SU-DHL-6 (cell line): ENCODE results near the gene CEACAM18.

ENCODE experiments used
- H2AFZ ChIP-seq: fragments of 200-600 bp; sonication (generic); 2 replicates; pipeline ENCODE4 v1.6.1; 2014; ENCODE audit warnings: low read depth, mild to moderate bottlenecking, moderate library complexity, mixed read lengths, antibody characterized with exemption, low read length; ENCODE audit not compliant: severe bottlenecking
- H3F3A ChIP-seq: fragments of 200-600 bp; shearing (Covaris generic); 2 replicates; pipeline ENCODE4 v1.6.0; 2016; ENCODE audit warnings: antibody characterized with exemption, mild to moderate bottlenecking; ENCODE audit not compliant: insufficient read depth
- H3K27ac ChIP-seq: fragments of 200-600 bp; sonication (generic); 2 replicates; pipeline ENCODE4 v1.5.1; 2016; ENCODE audit warnings: low read depth, mild to moderate bottlenecking, low read length, moderate library complexity, mixed read lengths
- H3K27me3 ChIP-seq: fragments of 200-600 bp; sonication (generic), shearing (Covaris generic); 2 replicates; pipeline ENCODE4 v1.6.0; 2014; ENCODE audit warnings: mild to moderate bottlenecking, low read length
- H3K36me3 ChIP-seq: fragments of 200-600 bp; sonication (generic); 2 replicates; pipeline ENCODE4 v1.6.1; 2014; ENCODE audit warnings: mild to moderate bottlenecking, low read length, mixed read lengths
- H3K4me2 ChIP-seq: fragments of 300-600, 200-600 bp; shearing (Covaris generic), sonication (generic); 2 replicates; pipeline ENCODE4 v1.6.0; 2014; ENCODE audit warnings: low read length, low read depth, mild to moderate bottlenecking; ENCODE audit not compliant: poor library complexity, severe bottlenecking
- H3K4me3 ChIP-seq: fragments of 200-600 bp; sonication (generic); 2 replicates; pipeline ENCODE4 v1.5.1; 2014; ENCODE audit warnings: antibody characterized with exemption, low read length, mild to moderate bottlenecking, mixed read lengths; ENCODE audit not compliant: insufficient read depth, poor library complexity, severe bottlenecking
- H3K79me2 ChIP-seq: fragments of 200-600 bp; sonication (generic); 2 replicates; pipeline ENCODE4 v1.6.1; 2014; ENCODE audit warnings: mild to moderate bottlenecking, low read length, moderate library complexity; ENCODE audit not compliant: insufficient read depth
- H3K9ac ChIP-seq: fragments of 200-600 bp; sonication (generic); 2 replicates; pipeline ENCODE4 v1.7.0; 2014; ENCODE audit warnings: mild to moderate bottlenecking, low read length
- H3K9me2 ChIP-seq: fragments of 200-600 bp; sonication (generic); replicated peaks from 2 replicates; pipeline ENCODE4 v1.6.1; 2014; ENCODE audit warnings: low read length; ENCODE audit not compliant: insufficient read depth
- H3K9me3 ChIP-seq: fragments of 200-600 bp; sonication (generic); 2 replicates; pipeline ENCODE4 v1.6.1; 2014; ENCODE audit warnings: low read length, mixed read lengths; ENCODE audit not compliant: insufficient read depth
- H4K20me1 ChIP-seq: fragments of 200-600 bp; sonication (generic); 2 replicates; pipeline ENCODE4 v1.6.1; 2014; ENCODE audit warnings: low read depth, mild to moderate bottlenecking, antibody characterized with exemption, low read length, moderate library complexity, mixed read lengths
- CTCF ChIP-seq: fragments of 200-600 bp; sonication (generic); IDR thresholded peaks from one replicate; pipeline ENCODE4 v1.5.1; 2017; ENCODE audit warnings: antibody characterized with exemption, mild to moderate bottlenecking, low read length, moderate library complexity; ENCODE audit not compliant: insufficient read depth, poor library complexity, severe bottlenecking
- EZH2phosphoT487 ChIP-seq: fragments of 200-600 bp; sonication (generic), shearing (Covaris generic); conservative IDR thresholded peaks from 2 replicates; pipeline ENCODE4 v1.6.1; 2018; ENCODE audit warnings: mild to moderate bottlenecking, antibody characterized with exemption, low read length, moderate library complexity, mixed read lengths

The CEACAM18 gene

DNA sequence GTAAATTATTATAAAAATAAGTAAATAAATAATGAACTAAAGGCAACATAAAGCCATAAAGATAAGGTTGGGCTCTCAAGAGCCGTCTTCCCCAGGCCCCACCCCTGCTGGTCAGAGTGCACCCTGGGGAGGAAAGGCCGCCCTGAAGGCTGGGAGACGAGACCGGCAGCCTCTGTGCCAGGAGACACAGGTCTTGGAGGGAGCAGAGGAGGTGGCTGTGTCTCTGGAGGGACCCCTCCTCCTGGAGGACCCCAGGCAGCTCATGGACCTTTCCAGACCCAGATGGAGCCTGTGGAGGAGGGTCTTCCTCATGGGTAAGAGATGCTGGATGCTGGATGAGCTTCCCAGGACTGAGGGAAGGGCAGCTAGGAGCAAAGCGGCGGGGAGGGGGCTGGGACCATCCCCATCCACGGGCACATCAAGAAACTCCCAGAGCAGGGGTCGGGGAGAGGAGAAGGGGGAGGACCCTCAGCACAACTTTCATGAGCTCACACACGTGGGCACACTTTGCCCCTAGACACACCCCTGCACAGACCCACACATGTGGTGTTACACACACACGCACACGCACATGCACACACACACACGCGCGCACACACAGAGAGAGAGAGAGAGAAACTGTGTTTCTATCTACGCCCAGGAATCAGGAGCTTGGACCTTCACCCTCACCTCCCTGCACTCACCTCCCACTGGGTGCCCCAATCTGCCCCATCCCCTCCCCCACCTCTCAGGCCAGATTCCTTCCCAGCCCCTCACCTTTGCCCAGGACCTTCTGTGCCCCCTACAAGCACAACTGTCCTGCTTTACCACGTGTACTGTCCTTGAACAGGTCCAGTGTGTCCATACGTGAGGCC, at the start of gene CEACAM18:
Gene CEACAM18 (plus strand): TSS at position 159 of the 854 bp plus-strand sequence.
- Histone ChIP-seq H3K79me2 (no peaks in the 10 kb centered on the region), H3K9me3 (no peaks in the 10 kb centered on the region), H3K27ac (no peak within 1 kb of the TSS), H3K4me2 (no peak within 1 kb of the TSS), H3K27me3 (no peaks in the 10 kb centered on the region), H3F3A (no peaks in the 10 kb centered on the region), H3K9ac (no peak within 1 kb of the TSS), H4K20me1 (no peaks in the 10 kb centered on the region), H2AFZ (no peak within 1 kb of the TSS), H3K4me3 (no peak within 1 kb of the TSS), H3K9me2 (no peaks in the 10 kb centered on the region), H3K36me3 (no peaks in the 10 kb centered on the region)
- TF ChIP-seq EZH2phosphoT487 = no peak
- TF ChIP-seq CTCF = no peak

DNA sequence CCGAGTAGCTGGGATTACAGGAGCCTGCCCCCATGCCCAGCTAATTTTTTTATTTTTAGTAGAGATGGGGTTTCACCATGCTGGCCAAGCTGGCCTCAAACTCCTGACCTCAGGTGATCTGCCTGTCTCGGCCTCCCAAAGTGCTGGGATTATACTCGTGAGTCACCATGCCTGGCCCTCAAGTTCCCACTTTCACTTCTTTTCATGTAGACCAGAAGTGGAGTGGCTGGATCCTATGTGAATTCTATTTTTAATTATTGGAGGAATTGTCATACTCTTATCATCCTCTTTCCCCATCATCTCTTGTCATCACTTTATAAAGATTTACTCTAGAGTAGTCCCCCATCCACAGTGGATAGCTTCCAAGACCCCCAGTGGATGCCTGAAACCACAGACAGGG, 48.1 kb upstream of the CEACAM18 start:
- Histone ChIP-seq H4K20me1 (no peaks in the 10 kb centered on the region), H3K27me3 (no peaks in the 10 kb centered on the region), H2AFZ (no peak overlapping the region), H3K9ac (no peak overlapping the region), H3K9me2 (no peaks in the 10 kb centered on the region), H3K79me2 (no peaks in the 10 kb centered on the region), H3K27ac (no peak overlapping the region), H3K4me3 (no peak overlapping the region), H3K9me3 (no peaks in the 10 kb centered on the region), H3K36me3 (no peaks in the 10 kb centered on the region), H3F3A (no peaks in the 10 kb centered on the region), H3K4me2 (no peak overlapping the region)
- no peak for TF ChIP-seq CTCF

GRCh38 chr19:51431124-51431523, 47.2 kb upstream of the CEACAM18 start:
- Histone ChIP-seq H4K20me1 (no peaks in the 10 kb centered on the region), H3K9me2 (no peaks in the 10 kb centered on the region), H3K4me3 (no peak overlapping the region), H3K27me3 (no peaks in the 10 kb centered on the region), H2AFZ (no peak overlapping the region), H3K27ac (no peak overlapping the region), H3K36me3 (no peaks in the 10 kb centered on the region), H3K79me2 (no peaks in the 10 kb centered on the region), H3F3A (no peaks in the 10 kb centered on the region), H3K9ac (no peak overlapping the region), H3K9me3 (no peaks in the 10 kb centered on the region), H3K4me2 (no peak overlapping the region)
- no peak for TF ChIP-seq EZH2phosphoT487
- no peak for TF ChIP-seq CTCF
